ENCODE measurements around the gene KIF5B. TPM values are rescaled to one million over a fixed set of nuclear protein-coding genes. Genes with fewer than 3 reads are reported as not detected.

KIF5B gene
- total and polyA plus RNA-seq, 3 donors from 2014 or later: 49.5 to 122 (median 108) TPM

- WGBS, 2 donors: 68 to 72% methylated on average over 6 of the region's 6 CpGs
- no peaks in the 10 kb centered on the region for H3K27me3 ChIP-seq
- no peak overlapping the region for H3K4me3 ChIP-seq
- no peaks in the 10 kb centered on the region for H3K9me3 ChIP-seq
- no peak for TF ChIP-seq CTCF (IDR thresholded peaks at IDR 0.05)
- TF ChIP-seq POLR2A (IDR thresholded peaks at IDR 0.05): no peak
- no peaks in the 10 kb centered on the region for H3K36me3 ChIP-seq (ENCODE audit: low read depth, missing control alignments)
- no peaks in the 10 kb centered on the region for H3K4me1 ChIP-seq
- intact Hi-C loops (cut with DNase I; ENCODE audit: low total_unique reads): no loop called here
- H3K27ac ChIP-seq: no peak overlapping the region
- DNase-seq: no peak
These were observed 28.1 kb upstream of the KIF5B start for GRCh38 chr10:32084185-32084851.

- WGBS, 2 donors: 69 to 77% methylated on average over 6 of the region's 6 CpGs
- intact Hi-C loops (cut with DNase I; ENCODE audit: low total_unique reads): no loop called here
These were observed 21.8 kb upstream of the KIF5B start for GRCh38 chr10:32077896-32078485.

GRCh38 chr10:32073659-32074058 lies 17.4 kb upstream of the KIF5B start:
- Histone ChIP-seq H3K27ac (no peak overlapping the region), H3K36me3 (ENCODE audit: low read depth, missing control alignments) (no peaks in the 10 kb centered on the region), H3K27me3 (no peaks in the 10 kb centered on the region), H3K4me3 (no peak overlapping the region), H3K4me1 (no peaks in the 10 kb centered on the region), H3K9me3 (no peaks in the 10 kb centered on the region)
- no peak for DNase-seq
- TF ChIP-seq CTCF (IDR thresholded peaks at IDR 0.05) (no peak), POLR2A (IDR thresholded peaks at IDR 0.05) (no peak)
- 95 to 98% methylated on average over 1 of the region's 1 CpG for WGBS, 2 donors
- intact Hi-C loops (cut with DNase I; ENCODE audit: low total_unique reads): no loop called here

More at GRCh38 chr10:32077896-32078485, 21.8 kb upstream of the KIF5B start:
- Histone ChIP-seq H3K27ac (no peak overlapping the region), H3K27me3 (no peaks in the 10 kb centered on the region), H3K4me1 (no peaks in the 10 kb centered on the region), H3K9me3 (no peaks in the 10 kb centered on the region), H3K36me3 (ENCODE audit: low read depth, missing control alignments) (no peaks in the 10 kb centered on the region), H3K4me3 (no peak overlapping the region)
- no peak for TF ChIP-seq CTCF (IDR thresholded peaks at IDR 0.05)
- TF ChIP-seq POLR2A (IDR thresholded peaks at IDR 0.05): no peak
- no peak for DNase-seq

- no peak for DNase-seq
- TF ChIP-seq CTCF (IDR thresholded peaks at IDR 0.05): no peak
- TF ChIP-seq POLR2A (IDR thresholded peaks at IDR 0.05): no peak
- Histone ChIP-seq H3K9me3 (no peaks in the 10 kb centered on the region), H3K4me3 (no peak overlapping the region), H3K27me3 (no peaks in the 10 kb centered on the region), H3K27ac (no peak overlapping the region), H3K4me1 (no peaks in the 10 kb centered on the region), H3K36me3 (ENCODE audit: low read depth, missing control alignments) (no peaks in the 10 kb centered on the region)
- intact Hi-C loops (cut with DNase I; ENCODE audit: low total_unique reads): no loop called here
- WGBS, 2 donors: 92 to 95% methylated on average over 5 of the region's 5 CpGs
These were observed 16.9 kb upstream of the KIF5B start for GRCh38 chr10:32073128-32073527.

All from testis (tissue), 3 donors.